SU-DHL-6 (cell line): ENCODE data around the gene TAX1BP3.

Source experiments
- CTCF ChIP-seq: fragments of 200-600 bp; sonication (generic); IDR thresholded peaks from one replicate; pipeline ENCODE4 v1.5.1; 2017; ENCODE audit warnings: antibody characterized with exemption, mild to moderate bottlenecking, low read length, moderate library complexity; ENCODE audit not compliant: insufficient read depth, poor library complexity, severe bottlenecking
- EZH2phosphoT487 ChIP-seq: fragments of 200-600 bp; sonication (generic), shearing (Covaris generic); conservative IDR thresholded peaks from 2 replicates; pipeline ENCODE4 v1.6.1; 2018; ENCODE audit warnings: mild to moderate bottlenecking, antibody characterized with exemption, low read length, moderate library complexity, mixed read lengths

- TF ChIP-seq CTCF (no peak), EZH2phosphoT487 (no peak)
Observed at GRCh38 chr17:3621146-3621720, 47.1 kb downstream of the TAX1BP3 start.
